Ovary (tissue), 9 donors: ENCODE results near the gene KCTD19. TPM values are rescaled to one million over a fixed set of nuclear protein-coding genes. Genes with fewer than 3 reads are reported as not detected.

ENCODE experiments used
- DNase-seq, 5 donors: peaks; one replicate each; pipeline ENCODE4 v3.0.0-alpha.2; 2019 to 2020
- H3K27ac ChIP-seq, 2 donors: fragments of 200-600 bp; one replicate each; pipeline versions ENCODE4 v1.5.1 to v1.8.0; 2019 to 2022
- H3K27me3 ChIP-seq: fragments of 200-600 bp; one replicate; pipeline ENCODE4 v1.8.0; 2022
- H3K36me3 ChIP-seq: fragments of 200-600 bp; sonication (generic); one replicate; pipeline ENCODE4 v1.5.1; 2019
- H3K4me1 ChIP-seq: one replicate; pipeline ENCODE4 v1.8.1; 2013; ENCODE audit warnings: mild to moderate bottlenecking, moderate library complexity; ENCODE audit not compliant: insufficient read depth
- H3K4me3 ChIP-seq: fragments of 200-600 bp; sonication (generic); one replicate; pipeline ENCODE4 v1.5.1; 2017
- H3K9me3 ChIP-seq, 2 donors: fragments of 200-600 bp in 1 of 2; sonication (generic) in 1 of 2; one replicate each; pipeline versions ENCODE4 v1.5.1 to v1.8.1; 2013 to 2019; ENCODE audit warnings: mild to moderate bottlenecking in 1 of 2, moderate library complexity in 1 of 2
- CTCF ChIP-seq, 3 donors: fragments of 450-650 bp in 2 of 3; fragments of 200-600 bp in 1 of 3; IDR thresholded peaks; one replicate each; pipeline versions ENCODE4 v1.5.1 to v1.8.0; 2016 to 2022; ENCODE audit warnings: antibody characterized with exemption in 3 of 3, mild to moderate bottlenecking in 1 of 3
- EP300 ChIP-seq: sonication (generic); formaldehyde crosslinking; IDR thresholded peaks from one replicate; pipeline ENCODE4 v1.6.1; 2017; ENCODE audit warnings: antibody characterized with exemption
- POLR2A ChIP-seq: fragments of 450-650 bp; IDR thresholded peaks from one replicate; pipeline ENCODE4 v1.6.1; 2017; ENCODE audit warnings: antibody characterized with exemption, mild to moderate bottlenecking, moderate library complexity
- WGBS, 3 donors: extraction: QIAGEN DNeasy Blood & Tissue Kit in 1 of 3; methylation state at CpG; one replicate each; pipeline versions ENCODE4 v1.1.5 to v1.1.7; 2013 to 2017; 5-methylcytosine and 5-hydroxymethylcytosine counted together
- intact Hi-C, 4 donors: fragments of 100-400 bp; cut with DNase I; formaldehyde crosslinking; loops; one replicate each; pipeline versions ENCODE4 v1.11.0 to v1.15.1; 2022 to 2023
- polyA plus RNA-seq, 2 donors: library from polyadenylated mRNA; stranded (reverse); fragments of 200-250 nt in 1 of 2; fragments of 350-450 nt in 1 of 2; fragmentation: Illumina TruSeq in 1 of 2; extraction: RNeasy Lipid Tissue Mini Kit (QIAGEN cat#74804) in 1 of 2; gene quantifications; one replicate each; pipeline ENCODE4 v1.2.3, GENCODE V29; 2013 to 2014
- total RNA-seq, 7 donors: library from RNA; depleted of rRNA in 2 of 7; stranded (reverse); fragments of >200 nt in 2 of 7; fragmentation: NEBNext Ultra II Directional in 3 of 7; extraction: Animal tissue kit (Norgen Biotek cat#: 25700) in 3 of 7; gene quantifications; one replicate each; pipeline versions ENCODE4 v1.1.0 to v1.2.4, GENCODE V29; 2016 to 2023
- donor health status: DM: no; HTN: no; CAD: no; lungs with moderate emphysema.
- donor health status: DM: no; HTN: no; CAD: no.
- donor health status: Bipolar disorder and iron deficiency.
- donor health status: DM: yes; HTN: yes; CAD: no.
- donor health status: DM: no; HTN: no; CAD: no.
- donor health status: DM: yes; HTN: yes; CAD: no.

Gene KCTD19
- total and polyA plus RNA-seq, 9 donors, result 0.05 to 0.70 (median 0.12) TPM; not detected in 4

DNA sequence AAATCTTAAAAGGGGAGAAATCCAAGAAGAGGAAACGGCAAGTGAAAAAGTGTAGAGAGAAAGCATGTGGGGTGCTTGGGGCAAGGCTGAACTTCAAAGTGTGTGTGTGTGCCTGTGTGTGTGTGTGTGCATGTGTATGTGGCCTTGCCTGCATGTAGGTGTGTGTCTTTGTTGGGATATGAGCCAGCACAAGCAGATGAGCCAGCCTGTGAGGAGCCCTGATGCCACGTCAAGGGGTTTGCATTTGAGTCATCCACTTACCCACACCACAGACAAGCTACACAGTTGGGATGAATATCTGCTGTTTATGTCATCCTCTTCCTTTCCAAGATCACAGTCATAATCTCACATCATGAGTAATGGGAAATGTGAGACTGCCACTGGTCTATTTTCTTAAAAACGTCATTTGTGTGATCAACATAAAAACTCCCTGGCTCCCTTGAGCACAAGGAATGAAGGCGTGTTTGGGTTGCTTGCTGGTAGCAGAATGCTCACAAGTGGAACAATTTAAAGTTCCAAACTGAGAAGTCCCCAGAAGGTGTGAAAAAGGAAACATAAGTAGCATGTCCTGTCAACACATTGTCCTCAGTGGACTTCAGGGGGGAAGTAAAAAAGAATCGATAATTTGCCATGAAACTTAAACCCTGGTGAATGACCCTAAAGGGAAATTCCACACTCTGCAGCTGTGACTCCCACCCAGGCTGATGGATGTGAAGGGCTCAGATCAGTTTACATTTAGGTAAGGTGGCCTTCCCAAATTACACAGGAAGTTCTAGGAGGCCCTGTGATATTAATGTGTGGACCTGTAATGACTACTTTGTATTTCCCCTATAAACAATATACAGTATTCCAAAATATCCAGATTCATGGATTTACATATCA, 14.7 kb downstream of the KCTD19 start:
- TF ChIP-seq CTCF (IDR thresholded peaks at IDR 0.05) (no peak), EP300 (no peak), POLR2A (no peak)
- no peaks in the 10 kb centered on the region for H3K9me3 ChIP-seq
- H3K27me3 ChIP-seq, result no peaks in the 10 kb centered on the region
- no peak overlapping the region for H3K4me3 ChIP-seq
- no peak overlapping the region for H3K27ac ChIP-seq
- H3K4me1 ChIP-seq, result no peaks in the 10 kb centered on the region
- intact Hi-C loops, result no loop called here
- 57 to 66% (median 61%) methylated on average over 5 of the region's 5 CpGs for WGBS, 3 donors
- H3K36me3 ChIP-seq, result no peaks in the 10 kb centered on the region
- DNase-seq, result no peak

GRCh38 chr16:67310561-67310960, 16.0 kb downstream of the KCTD19 start:
- Histone ChIP-seq H3K27me3 (no peaks in the 10 kb centered on the region), H3K4me3 (no peak overlapping the region), H3K9me3 (no peaks in the 10 kb centered on the region), H3K36me3 (no peaks in the 10 kb centered on the region), H3K4me1 (no peaks in the 10 kb centered on the region), H3K27ac (no peak overlapping the region)
- TF ChIP-seq CTCF (IDR thresholded peaks at IDR 0.05) (no peak), EP300 (no peak), POLR2A (no peak)
- 90 to 92% (median 90%) methylated on average over 3 of the region's 3 CpGs for WGBS, 3 donors
- DNase-seq, result no peak
- intact Hi-C loops, result no loop called here

DNA sequence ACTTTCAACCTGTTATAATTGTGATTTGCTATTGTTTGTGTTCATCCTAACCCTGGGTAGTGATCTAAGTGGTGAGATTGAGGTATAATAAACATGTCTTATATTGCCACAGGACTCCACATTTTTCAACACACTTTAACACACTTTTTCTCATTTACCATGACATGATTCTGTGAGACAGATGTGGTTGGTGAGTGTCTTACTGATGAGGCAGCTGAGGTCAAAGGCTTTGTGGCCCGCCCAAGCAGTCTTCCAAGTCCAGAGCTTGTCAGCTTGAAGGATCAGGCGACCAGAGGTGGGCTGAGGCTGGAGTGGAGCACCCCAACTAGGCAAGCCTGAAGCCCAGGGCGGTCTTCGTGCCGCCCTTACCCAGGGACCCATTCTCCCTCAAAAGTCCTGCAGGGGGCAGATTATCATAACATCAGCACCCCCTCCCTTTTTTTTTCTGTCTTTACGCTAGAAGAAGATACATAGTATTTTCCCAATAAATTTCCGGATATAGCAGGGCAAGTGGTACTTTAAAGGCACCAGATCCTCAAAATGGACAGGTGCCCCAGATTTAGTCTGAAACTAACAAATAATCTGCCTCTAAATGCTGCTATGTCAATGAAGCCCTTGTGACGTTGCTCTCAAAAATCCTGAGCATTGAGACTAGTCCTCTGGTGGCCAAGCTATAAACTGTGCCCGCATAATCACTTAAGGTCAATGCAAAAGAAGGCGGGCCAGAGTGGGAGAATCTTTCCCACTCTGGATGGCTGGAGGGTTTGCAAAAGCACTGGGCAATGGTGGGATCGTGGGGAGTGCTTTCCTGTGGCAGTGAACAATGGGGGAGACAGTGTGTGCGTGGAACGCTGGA, 21.1 kb downstream of the KCTD19 start:
- no peak overlapping the region for H3K27ac ChIP-seq
- TF ChIP-seq EP300 (no peak), POLR2A (no peak), CTCF (IDR thresholded peaks at IDR 0.05) (no peak)
- H3K9me3 ChIP-seq, result no peaks in the 10 kb centered on the region
- no peak overlapping the region for H3K4me3 ChIP-seq
- no peaks in the 10 kb centered on the region for H3K27me3 ChIP-seq
- WGBS, 3 donors, result 85 to 88% (median 88%) methylated on average over 13 of the region's 13 CpGs
- no peak for DNase-seq
- H3K4me1 ChIP-seq, result no peaks in the 10 kb centered on the region
- intact Hi-C loops, result no loop called here
- H3K36me3 ChIP-seq, result no peaks in the 10 kb centered on the region

GRCh38 chr16:67304020-67304419, 22.5 kb downstream of the KCTD19 start:
- 80 to 83% (median 82%) methylated on average over 1 of the region's 1 CpG for WGBS, 3 donors
- intact Hi-C loops, result no loop called here

More at GRCh38 chr16:67304020-67304419, 22.5 kb downstream of the KCTD19 start:
- no peaks in the 10 kb centered on the region for H3K36me3 ChIP-seq
- no peak overlapping the region for H3K27ac ChIP-seq
- no peaks in the 10 kb centered on the region for H3K4me1 ChIP-seq
- no peaks in the 10 kb centered on the region for H3K9me3 ChIP-seq
- H3K27me3 ChIP-seq, result no peaks in the 10 kb centered on the region
- TF ChIP-seq CTCF (IDR thresholded peaks at IDR 0.05) (no peak), POLR2A (no peak), EP300 (no peak)
- no peak overlapping the region for H3K4me3 ChIP-seq
- DNase-seq, result no peak
